Forelimb muscle (tissue), 1 donor: Measurements from ENCODE around the gene ARFRP1. TPM values are rescaled to one million over a fixed set of nuclear protein-coding genes. Genes with fewer than 3 reads are reported as not detected.

Source experiments
- DNase-seq: peaks from one replicate; pipeline ENCODE4 v3.0.0-alpha.2; 2013; ENCODE audit warnings: low read depth
- polyA plus RNA-seq: library from polyadenylated mRNA; unstranded; fragments of 120-200 nt; gene quantifications from one replicate; pipeline ENCODE4 v1.2.1, GENCODE V29; 2013; ENCODE audit not compliant: insufficient read length

Gene ARFRP1
- polyA plus RNA-seq, 1 donor, result 25.3 TPM

DNA sequence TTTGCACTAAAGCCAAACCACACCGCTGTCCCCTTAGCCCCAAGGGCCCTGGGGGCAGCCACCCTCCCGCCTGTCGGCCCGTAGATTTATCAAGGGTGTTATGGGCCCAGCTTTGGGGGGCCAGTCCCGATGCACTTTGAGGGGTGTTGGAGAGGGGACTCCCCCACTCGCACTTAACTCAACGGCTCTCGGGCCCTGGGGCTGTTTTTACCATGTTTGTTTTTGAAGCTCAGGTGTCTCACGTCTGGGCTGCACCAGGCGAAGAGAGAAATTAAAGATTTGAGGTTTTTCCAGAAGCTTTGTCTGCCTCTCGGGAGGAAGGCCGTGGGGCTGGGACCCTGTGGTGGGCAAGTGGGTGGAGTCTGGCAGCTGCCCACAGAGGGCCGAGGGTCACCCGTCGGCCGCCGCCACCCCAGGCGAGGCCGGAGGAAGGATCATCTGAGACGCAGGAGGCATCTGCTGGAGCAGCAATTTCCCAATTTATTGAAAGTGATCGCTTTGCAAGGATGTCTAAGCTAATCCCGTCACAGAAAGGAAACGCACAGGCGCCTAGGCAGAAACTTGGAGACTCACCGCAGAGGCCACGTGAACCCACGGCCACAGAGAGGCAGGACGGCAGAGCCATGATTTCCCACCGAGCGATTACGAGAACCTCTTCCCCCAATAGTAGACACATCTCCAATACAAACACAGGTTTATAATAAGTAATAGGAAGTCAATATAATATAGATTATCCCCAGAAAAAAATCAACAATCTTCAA, 35.6 kb upstream of the ARFRP1 start:
- DNase-seq, result no peak

DNA sequence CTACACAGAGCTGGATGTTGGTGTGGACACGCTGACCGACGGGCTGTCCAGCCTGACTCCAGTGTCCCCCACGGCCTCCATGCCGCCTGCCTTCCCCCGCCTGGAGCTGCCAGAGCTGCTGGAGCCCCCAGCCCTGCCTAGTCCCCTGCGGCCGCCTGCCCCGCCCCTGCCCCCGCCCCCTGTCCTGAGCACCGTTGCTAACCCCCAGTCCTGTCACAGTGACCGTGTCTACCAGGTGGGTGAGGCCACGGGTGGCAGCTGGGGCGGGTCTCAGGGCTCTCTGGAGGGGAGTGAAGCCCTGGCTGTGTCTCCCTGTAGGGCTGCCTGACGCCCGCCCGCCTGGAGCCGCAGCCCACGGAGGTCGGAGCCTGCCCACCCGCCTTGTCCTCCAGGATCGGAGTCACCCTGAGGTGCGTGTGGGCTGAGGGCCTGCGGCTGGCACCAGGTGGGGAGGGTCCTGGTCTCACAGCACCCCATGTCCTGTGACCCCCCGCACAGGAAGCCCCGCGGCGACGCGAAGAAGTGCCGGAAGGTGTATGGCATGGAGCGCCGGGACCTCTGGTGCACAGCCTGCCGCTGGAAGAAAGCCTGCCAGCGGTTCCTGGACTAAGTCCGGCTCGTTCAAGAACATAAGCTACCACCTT, 34.7 kb upstream of the ARFRP1 start:
- DNase-seq, result no peak

DNA sequence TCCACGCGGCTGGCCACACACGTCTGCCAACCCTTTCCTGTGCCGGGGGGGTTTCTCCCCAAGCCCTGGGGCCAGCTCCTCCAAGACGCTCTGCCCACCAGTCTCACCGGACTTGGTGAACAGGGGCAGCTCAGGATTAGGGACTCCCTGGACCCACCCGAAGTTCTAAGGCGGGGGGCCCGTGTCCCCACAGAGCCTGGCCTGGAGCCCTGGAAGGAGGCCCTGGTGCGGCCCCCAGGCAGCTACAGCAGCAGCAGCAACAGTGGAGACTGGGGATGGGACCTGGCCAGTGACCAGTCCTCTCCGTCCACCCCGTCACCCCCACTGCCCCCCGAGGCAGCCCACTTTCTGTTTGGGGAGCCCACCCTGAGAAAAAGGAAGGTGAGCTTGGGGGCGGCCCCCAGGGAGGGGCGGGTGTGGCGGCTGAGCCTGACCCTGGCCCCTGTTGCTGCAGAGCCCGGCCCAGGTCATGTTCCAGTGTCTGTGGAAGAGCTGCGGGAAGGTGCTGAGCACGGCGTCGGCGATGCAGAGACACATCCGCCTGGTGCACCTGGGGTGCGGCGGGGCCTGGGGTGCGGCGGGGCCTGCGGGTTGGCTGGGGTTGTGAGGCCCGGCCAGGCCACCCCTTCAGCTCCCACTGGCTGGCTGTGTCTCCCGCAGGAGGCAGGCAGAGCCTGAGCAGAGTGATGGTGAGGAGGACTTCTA, 34.1 kb upstream of the ARFRP1 start:
- no peak for DNase-seq

DNA sequence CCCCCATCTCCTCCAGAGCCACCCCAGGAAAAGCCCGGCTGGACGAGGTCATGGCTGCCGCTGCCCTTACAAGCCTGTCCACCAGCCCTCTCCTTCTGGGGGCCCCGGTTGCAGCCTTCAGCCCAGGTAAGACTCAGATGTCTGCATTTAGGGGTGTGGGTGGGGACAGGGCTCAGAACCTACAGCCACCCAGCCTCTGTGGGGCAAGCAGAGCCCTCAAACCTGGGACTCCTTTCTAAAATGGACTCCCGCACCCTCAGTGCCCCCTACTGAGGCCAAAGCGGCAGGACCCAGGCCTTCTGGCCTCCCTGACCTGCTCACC, 33.5 kb upstream of the ARFRP1 start:
- DNase-seq, result no peak

DNA sequence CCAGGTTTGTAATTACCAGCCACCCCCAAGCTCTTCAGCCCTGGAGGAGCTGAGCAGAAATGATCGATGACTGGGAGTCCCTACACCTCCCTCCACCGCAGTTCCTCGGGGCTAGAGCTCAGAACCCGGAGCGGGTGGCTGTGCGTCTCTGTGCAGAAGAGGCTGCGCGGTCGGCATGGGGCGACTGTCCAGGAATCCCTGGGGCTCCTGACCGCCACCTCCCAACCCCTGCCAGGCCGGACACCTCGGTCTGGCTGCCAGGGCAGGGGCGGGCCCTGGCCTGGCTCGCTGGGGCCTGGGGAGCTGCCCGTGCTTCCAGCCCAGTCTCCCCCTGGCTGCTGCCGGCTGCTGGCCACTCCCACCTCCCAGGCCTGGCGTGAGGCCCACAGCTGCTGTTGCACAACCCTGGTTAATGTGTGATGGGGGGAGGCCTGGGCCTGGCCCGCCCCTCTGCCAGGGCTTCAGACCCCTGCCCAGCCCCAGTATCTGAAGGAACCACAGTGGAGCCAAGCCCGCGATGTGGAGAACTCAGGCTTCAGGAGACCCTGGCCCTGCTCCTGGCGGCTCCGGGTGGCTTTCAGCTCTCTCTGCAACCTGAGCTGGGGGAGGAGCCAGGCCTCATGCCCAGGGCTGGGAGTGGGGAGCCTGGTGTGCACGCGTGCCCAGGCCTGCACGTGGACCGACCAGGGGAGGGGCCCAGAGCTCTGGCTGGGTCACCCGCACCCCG, 33.0 kb upstream of the ARFRP1 start:
- peak; percentile 67 for DNase-seq

DNA sequence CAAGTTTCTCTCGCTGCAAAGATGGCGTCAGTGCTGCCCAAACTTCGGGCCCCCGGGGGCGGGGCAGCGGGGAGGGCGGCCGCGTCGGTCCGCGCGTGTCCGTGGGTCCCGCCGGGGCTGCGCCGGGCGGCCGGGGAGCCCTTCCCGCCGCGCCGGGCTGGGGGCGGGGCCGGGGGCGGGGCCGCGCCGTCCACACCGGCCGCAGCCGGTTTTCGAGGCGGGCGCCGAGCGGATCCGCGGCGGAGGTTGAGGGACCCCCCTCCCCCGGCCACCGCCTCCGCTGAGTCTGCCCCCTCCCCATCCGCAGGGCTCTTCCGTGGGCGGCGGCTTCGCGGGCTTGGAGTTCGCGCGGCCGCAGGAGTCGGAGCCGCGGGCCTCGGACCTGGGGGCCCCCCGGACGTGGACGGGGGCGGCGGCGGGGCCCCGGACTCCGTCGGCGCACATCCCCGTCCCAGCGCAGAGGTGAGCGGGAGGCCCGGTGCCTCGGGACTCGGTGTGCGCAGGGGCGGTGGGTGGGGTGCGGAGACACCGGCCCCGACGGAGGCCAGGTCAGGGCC, 32.4 kb upstream of the ARFRP1 start:
- no peak for DNase-seq

DNA sequence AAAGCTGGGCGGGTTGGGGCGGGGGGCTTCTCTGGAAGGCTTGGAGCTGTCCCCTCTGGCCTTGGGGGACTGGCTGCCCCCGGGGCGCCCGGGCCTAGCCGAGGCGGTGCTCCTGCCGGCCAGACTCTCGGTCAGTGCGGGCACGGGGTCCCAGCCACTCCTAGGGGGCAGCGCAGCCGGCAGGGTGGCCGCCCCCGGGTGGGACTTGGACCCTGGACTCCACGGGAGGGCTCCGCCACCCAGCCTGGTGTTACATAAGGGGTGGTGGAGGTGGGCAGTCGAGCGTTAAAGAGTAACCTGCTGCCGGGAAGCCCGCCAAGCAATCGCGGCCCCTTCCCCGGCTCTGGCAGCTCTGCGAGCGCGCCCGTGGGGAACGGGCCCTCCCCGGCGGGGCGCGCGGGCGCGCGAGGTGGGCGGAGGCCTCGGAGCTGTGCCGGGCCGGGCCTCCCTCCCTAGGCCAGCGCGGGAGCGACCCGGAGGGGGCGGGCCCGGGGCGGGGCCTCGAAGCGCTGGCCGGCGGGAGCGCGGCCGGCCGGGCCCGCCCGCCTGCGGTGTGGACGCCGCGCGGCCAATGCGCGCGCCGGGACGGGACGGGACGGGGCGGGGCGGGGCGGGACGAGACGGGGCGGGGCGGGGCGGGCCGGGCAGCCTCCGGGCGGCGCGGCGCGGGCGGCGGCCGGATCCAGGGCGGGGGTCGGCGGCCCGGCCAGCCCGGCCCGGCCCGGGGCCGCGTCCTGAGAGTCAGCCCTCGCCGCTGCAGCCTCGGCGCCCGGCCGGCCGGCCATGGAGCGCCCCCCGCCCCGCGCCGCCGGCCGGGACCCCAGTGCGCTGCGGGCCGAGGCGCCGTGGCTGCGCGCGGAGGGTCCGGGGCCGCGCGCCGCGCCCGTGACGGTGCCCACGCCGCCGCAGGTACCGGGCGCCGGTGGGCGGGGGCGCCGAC, 31.6 kb upstream of the ARFRP1 start, which contains the start of gene SLC2A4RG:
Gene SLC2A4RG, plus strand, starts transcription at position 647 of the 940 bp plus-strand sequence. Its CDS starts 137 bp downstream, at position 784.
- peak; percentile 82 for DNase-seq

DNA sequence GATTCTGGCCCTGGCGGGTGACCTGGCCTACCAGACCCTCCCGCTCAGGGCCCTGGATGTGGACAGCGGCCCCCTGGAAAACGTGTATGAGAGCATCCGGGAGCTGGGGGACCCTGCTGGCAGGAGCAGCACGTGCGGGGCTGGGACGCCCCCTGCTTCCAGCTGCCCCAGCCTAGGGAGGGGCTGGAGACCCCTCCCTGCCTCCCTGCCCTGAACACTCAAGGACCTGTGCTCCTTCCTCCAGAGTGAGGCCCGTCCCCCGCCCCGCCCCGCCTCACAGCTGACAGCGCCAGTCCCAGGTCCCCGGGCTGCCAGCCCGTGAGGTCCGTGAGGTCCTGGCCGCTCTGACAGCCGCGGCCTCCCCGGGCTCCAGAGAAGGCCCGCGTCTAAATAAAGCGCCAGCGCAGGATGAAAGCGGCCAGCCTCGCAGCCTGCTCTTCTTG, 30.9 kb upstream of the ARFRP1 start:
- no peak for DNase-seq

DNA sequence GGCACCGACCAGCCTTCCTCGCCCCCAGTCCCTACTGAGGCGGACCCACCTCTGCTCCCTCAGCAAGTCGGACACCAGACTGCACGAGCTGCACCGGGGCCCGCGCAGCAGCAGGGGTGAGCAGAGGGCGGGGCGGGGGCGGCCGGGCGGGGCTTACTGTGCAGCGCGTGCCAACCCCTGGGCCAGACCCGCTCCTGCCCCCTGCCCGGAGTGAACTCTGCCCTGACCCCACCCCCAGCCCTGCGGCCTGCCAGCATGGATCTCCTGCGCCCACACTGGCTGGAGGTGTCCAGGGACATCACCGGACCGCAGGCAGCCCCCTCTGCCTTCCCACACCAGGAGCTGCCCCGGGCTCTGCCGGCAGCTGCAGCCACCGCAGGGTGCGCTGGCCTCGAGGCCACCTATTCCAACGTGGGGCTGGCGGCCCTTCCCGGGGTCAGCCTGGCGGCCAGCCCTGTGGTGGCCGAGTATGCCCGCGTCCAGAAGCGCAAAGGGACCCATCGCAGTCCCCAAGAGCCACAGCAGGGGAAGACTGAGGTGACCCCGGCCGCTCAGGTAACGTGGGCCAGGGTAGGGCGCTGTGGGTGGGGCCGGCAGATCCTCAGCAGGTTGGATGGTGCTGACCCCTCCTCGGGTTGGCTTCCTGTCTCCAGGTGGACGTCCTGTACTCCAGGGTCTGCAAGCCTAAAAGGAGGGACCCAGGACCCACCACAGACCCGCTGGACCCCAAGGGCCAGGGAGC, 30.3 kb upstream of the ARFRP1 start:
- DNase-seq, result no peak

DNA sequence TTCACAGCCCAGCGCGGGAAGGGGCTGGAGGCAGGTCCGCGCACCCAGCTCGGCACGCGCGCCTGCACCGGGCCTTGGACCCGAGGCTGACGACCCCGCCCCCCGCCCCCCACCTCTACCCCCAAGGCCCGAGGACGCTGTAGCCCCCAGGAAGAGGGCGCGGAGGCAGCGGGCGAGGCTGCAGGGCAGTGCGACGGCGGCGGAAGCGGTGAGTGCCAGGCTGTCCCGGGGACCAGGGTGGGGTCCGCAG, 29.8 kb upstream of the ARFRP1 start:
- DNase-seq, result no peak

DNA sequence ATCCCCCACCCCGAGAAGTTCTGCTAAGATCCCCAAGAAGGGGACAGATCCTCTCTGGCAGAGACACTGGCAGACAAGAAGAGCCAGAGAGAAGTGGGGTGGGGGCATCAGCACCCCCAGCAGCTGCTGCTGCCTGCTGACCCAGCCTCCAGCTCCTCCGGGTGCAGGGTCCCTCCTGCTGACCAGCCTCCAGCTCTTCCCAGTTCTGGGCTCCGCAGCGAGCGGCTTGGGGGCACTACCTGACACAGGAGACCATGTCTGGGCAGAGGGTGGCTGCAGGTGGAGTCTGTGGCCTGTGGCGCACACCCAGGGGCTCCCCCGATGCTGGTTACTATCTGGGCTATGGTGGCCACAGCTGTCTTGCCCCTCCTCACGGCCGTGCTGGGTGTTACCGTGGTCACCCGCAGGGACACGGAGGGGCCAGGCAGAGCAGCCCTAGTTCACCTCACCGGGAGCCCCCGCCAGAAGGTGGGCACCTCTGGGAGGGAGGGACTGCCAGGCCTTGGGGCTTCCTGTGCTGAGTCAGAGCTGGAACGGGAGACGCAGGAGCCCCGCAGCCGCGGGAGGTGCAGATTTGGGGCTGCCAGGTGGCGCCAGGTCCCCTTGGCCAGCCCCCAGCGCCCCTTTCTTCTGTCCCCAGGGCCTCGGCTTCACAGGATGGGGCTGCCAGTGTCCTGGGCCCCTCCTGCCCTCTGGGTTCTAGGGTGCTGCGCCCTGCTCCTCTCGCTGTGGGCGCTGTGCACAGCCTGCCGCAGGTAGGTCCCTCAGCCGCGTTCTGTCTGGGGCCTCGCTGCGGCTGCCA, 29.3 kb upstream of the ARFRP1 start:
- no peak for DNase-seq

DNA sequence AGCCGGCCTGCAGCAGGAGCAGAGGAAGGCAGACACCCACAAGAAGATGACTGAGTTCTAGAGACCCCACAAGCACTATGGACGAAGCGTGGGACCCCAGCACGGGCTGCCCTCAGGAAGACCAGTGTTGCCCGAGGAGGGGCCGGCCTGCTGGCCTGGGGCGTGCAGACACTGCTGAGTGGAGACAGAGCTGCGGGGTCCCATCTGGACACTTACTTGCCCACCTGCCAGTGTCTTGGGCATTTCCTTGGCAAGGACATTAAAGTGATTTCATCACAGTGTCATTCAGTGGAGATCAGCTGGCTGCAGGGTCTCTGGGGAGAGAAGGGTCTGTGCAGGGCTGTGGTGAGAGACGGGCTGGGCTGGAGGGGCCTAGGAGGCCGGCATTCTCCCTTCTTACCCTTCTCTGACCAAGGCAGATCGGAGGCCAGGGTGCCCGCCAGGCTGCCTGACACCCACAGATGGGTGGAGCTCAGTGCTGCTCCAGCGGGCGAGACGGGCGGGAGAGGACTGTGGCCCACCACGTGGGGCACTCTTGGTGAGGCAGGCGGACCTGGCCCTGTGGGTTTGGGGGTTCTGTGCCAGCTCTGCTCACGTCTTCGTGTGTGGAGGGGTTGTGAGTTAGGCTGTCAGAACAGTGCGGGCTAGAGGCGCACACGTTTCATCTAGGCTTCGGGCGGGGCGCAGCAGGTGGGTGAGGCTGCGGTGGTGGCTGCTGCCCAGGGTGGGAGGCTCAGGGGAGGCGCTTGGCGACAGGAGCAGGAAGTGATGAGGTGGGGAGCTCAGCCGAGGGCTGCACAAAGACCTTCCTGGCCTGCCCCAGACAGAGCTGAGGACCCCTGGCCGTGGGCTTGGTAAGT, 28.3 kb upstream of the ARFRP1 start, which contains the start of gene LIME1:
Gene LIME1, plus strand, starts transcription at position 806 of the 860 bp plus-strand sequence. CDS start 886 bp downstream, outside the sequence.
- DNase-seq, result no peak

DNA sequence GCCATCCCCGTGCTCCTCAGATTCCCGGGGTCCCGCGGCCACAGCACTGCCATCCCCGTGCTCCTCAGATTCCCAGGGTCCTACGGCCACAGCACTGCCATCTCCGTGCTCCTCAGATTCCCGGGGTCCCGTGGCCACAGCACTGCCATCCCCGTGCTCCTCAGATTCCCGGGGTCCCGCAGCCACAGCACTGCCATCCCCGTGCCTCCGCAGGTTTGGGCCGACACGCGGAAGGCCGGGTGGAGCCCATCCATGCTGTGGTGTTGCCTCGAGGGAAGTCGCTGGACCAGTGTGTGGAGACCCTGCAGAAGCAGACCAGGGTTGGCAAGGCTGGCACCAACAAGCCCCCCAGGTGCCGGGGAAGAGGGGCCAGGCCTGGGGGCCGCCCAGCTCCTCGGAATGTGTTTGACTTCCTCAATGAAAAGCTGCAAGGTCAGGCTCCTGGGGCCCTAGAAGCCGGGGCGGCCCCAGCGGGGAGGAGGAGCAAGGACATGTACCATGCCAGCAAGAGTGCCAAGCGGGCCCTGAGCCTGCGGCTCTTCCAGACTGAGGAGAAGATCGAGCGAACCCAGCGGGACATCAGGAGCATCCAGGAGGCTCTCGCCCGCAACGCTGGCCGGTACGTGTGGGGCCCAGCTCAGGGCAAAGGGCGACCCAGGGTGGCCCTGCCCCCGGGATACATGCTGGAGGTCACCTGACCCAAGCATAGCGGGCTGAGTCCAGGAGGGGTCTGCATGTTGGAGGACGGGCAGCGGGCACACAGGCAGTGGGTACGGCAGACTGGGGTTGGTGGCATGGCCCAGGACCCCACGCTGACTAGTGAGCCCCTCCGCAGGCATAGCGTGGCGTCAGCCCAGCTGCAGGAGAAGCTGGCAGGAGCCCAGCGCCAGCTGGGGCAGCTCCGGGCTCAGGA, 27.4 kb upstream of the ARFRP1 start:
- DNase-seq, result no peak

DNA sequence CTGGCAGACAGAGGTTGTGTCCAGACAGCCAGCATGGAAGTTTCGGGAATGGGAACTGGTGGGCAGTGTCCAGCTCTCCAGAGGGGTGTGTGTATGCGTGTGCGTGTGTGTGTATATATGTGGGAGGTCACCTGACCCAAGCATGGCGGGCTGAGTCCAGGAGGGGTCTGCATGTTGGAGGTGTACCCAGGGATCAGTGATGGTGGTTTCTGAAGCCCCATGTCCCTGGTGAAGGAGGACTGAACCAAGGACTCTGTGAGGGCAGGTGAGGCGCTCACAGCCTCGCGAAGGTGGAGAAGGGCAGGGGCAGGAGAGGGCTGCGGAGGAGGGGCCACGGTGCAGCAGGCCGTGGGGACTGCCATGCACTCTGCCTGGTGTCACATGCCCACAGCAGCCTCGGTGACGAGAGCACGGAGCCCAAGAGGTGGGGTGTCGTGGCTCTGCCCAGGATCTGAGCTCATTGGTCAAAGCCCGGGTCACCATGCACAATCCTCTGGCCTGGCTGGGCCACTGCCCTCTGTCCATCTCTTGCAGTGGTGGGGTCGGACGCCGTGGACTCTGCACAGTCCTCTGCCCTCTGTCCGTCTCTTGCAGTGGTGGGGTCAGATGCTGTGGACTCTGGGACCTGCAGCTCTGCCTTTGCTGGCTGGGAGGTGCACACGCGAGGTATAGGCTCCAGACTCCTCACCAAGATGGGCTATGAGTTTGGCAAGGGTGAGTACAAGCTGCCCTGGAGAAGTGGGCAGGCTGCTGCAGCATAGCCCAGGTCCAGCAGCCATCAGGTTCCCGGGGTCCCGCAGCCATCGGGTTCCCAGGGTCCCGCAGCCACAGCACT, 26.6 kb upstream of the ARFRP1 start:
- no peak for DNase-seq

DNA sequence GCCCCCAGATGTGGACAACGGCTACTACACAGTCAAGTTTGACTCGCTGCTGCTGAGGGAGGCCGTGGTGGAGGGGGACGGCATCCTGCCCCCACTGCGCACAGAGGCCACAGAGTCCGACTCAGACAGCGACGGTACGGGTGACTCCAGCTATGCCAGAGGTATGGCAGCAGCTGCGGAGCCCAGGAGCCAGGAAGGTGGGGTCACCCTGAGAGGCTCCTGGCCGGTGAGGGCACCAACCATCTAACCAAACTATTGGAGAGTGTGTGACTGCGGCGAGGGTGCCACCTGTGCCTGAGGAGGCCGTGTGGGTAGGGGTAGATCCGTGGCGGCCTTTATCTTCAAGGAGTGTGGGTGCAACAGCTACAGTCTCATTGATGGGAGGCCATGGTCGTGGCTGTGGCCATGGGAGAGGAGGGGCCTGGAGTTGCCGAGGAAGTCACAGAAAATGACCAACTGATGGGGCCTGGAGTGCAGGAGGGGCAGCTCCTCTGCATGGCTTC, 25.9 kb upstream of the ARFRP1 start:
- no peak for DNase-seq

DNA sequence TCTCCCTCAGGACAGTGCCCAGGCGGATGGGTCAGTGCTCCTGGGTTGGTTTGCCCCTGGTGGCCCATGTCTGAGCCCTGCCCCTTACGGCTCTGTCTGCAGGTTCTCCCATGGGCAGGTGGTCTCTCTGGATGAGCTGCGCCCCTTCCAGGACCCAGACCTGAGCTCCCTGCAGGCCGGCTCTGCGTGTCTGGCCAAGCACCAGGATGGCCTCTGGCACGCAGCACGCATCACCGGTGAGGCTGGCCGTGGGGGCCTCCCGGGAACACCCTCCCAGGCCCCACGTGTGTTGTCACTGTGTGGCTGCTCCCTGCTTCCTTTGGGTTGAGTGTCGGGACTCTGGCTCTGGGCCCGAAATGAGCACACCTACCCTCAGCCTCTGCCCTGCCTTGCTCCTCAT, 25.3 kb upstream of the ARFRP1 start:
- DNase-seq, result no peak
